Effector memory CD4-positive, alpha-beta T cell (primary cell): Measurements from ENCODE around the gene HRAS.

Experiments used
- DNase-seq, 3 donors: peaks; one replicate each; pipeline ENCODE4 v3.0.0-alpha.2; 2020
- H3K27ac ChIP-seq: 2 replicates; pipeline ENCODE4 v1.7.0; 2013; ENCODE audit warnings: mild to moderate bottlenecking, low read length, moderate library complexity; ENCODE audit not compliant: insufficient read depth, poor library complexity, severe bottlenecking
- H3K27me3 ChIP-seq: replicated peaks from 2 replicates; pipeline ENCODE4 v1.7.0; 2013; ENCODE audit warnings: mild to moderate bottlenecking, low read length; ENCODE audit not compliant: insufficient read depth, control insufficient read depth, poor library complexity, severe bottlenecking
- H3K36me3 ChIP-seq: 2 replicates; pipeline ENCODE4 v1.7.0; 2013; ENCODE audit warnings: mild to moderate bottlenecking, low read length, moderate library complexity; ENCODE audit not compliant: control insufficient read depth, insufficient read depth
- H3K4me1 ChIP-seq: 2 replicates; pipeline ENCODE4 v1.7.0; 2013; ENCODE audit warnings: low read length, mild to moderate bottlenecking; ENCODE audit not compliant: control insufficient read depth, insufficient read depth, poor library complexity, severe bottlenecking
- H3K4me3 ChIP-seq: 2 replicates; pipeline ENCODE4 v1.7.0; 2013; ENCODE audit warnings: low read length, low read depth, mild to moderate bottlenecking; ENCODE audit not compliant: insufficient read depth, poor library complexity, severe bottlenecking
- H3K9me3 ChIP-seq: 2 replicates; pipeline ENCODE4 v1.7.0; 2013; ENCODE audit warnings: mild to moderate bottlenecking, low read length, moderate library complexity; ENCODE audit not compliant: control insufficient read depth

HRAS gene

DNA sequence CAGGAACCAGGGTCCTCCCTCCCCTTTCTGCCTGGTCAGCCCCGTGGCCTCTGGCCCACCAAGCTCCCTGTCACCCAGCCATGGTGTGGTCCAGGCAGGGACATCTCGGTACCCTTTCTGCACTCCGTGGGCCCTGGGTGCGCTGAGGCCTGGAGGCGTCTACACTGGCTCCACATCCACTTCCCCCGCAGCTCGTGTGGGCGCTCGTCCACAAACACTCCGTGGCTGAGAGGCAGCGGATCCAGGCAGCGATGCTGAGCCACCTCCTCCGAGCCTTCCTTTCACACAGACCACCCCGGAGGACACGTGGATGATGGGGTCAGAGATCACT is 44.5 kb downstream of the HRAS start:
- Histone ChIP-seq H3K4me1 (no peaks in the 10 kb centered on the region), H3K9me3 (no peaks in the 10 kb centered on the region), H3K4me3 (no peak overlapping the region), H3K27ac (no peak overlapping the region), H3K36me3 (peaks cover 17% of the 10 kb centered on the region), H3K27me3 (no peaks in the 10 kb centered on the region)
- DNase-seq = no peak

DNA sequence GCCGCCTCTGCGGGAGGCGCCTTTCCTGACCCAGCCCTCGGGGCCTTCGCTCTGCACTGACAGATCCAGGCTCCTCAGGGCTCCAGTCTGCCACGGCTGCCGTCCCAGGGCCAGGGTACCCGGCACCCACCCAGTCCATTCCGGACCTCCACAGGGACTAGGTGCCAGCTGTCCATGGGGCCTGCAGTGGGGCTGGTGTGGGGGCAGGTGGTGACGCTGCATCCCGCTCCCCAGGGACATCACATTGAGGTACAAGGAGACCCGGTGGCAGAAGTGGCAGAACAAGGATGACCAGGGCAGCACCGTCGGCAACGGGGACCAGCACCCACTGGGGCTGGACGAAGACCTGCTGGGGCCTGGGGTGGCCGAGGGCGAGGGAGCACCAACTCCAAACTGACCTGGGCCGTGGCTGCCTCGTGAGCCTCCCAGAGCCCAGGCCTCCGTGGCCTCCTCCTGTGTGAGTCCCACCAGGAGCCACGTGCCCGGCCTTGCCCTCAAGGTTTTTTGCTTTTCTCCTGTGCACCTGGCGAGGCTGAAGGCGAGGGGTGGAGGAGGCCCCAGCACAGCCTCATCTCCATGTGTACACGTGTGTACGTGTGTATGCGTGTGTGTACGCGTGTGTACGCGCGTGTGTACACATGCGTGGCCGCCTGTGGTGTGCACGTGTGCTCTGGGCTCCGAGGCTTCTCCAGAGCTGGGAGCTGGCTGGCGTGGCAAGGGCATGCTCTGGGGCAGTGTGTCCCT is 45.0 kb downstream of the HRAS start:
- no peak overlapping the region for H3K4me3 ChIP-seq
- no peak overlapping the region for H3K27ac ChIP-seq
- no peaks in the 10 kb centered on the region for H3K4me1 ChIP-seq
- H3K9me3 ChIP-seq = no peaks in the 10 kb centered on the region
- no peaks in the 10 kb centered on the region for H3K27me3 ChIP-seq
- peaks cover 12% of the 10 kb centered on the region for H3K36me3 ChIP-seq
- no peak for DNase-seq

DNA sequence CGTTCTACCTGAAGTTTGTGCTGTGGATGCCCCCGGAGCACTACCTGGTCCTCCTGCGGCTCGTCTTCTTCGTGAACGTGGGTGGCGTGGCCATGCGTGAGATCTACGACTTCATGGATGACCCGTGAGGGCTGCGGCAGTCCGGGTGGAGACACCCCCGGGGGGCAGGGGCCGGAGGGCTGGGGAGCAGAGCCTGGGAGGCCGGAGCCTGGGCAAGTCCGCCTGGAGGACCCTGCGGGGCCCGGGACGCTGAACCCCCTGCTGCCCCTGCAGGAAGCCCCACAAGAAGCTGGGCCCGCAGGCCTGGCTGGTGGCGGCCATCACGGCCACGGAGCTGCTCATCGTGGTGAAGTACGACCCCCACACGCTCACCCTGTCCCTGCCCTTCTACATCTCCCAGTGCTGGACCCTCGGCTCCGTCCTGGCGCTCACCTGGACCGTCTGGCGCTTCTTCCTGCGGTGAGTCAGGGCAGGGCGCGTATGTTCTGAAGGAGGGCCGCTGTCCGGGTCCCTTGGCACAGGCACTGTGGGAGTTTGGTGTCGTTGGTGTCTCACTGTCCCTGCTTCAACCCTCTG is 45.7 kb downstream of the HRAS start:
- H3K36me3 ChIP-seq = peaks cover 6% of the 10 kb centered on the region
- DNase-seq = no peak

DNA sequence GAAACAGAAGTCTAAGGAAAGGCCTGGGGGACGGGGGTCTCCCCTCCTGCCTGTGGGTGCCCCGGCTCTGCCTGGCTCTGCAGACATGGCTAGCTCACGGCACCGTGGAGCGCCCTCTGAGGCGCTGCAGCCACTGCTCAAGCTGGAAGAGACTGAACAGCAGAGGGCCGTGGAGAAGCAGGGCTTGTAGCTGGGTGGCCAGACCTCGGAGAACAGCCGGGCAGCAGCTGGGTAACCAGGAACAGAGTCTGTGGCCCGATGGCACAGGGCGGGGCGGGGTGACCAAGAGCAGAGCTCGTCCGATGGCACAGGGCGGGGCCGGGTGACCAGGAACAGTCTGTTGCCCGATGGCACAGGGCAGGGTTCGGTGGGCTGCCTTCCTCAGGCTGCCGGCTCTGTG is 46.4 kb downstream of the HRAS start:
- Histone ChIP-seq H3K4me3 (no peak overlapping the region), H3K27ac (no peak overlapping the region), H3K4me1 (no peaks in the 10 kb centered on the region), H3K36me3 (no peaks in the 10 kb centered on the region), H3K27me3 (no peaks in the 10 kb centered on the region), H3K9me3 (no peaks in the 10 kb centered on the region)
- no peak for DNase-seq

More for the DNA sequence above, 45.7 kb downstream of the HRAS start:
- H3K27ac ChIP-seq = no peak overlapping the region
- H3K27me3 ChIP-seq = no peaks in the 10 kb centered on the region
- H3K4me1 ChIP-seq = no peaks in the 10 kb centered on the region
- no peak overlapping the region for H3K4me3 ChIP-seq
- H3K9me3 ChIP-seq = no peaks in the 10 kb centered on the region

DNA sequence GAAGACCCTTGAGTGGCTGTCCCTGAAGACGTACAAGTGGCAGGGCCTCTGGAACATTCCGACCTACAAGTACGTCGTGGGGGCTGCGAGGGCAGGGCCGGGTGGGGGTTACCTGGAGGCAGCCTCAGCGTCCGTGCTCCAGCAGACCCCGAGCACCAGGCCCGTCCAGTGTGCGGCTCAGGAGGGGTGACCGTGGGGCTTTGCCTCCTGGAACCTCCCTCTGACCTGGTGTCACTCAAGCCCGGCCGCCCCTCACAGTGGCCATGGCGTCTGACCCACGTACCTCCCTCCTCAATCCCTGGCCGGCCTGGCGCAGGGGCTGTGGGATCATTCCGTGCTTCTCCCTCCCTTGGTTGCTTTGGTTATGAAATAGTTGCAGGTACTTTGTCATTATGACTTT is 46.8 kb downstream of the HRAS start:
- no peaks in the 10 kb centered on the region for H3K9me3 ChIP-seq
- H3K36me3 ChIP-seq = no peaks in the 10 kb centered on the region

DNA sequence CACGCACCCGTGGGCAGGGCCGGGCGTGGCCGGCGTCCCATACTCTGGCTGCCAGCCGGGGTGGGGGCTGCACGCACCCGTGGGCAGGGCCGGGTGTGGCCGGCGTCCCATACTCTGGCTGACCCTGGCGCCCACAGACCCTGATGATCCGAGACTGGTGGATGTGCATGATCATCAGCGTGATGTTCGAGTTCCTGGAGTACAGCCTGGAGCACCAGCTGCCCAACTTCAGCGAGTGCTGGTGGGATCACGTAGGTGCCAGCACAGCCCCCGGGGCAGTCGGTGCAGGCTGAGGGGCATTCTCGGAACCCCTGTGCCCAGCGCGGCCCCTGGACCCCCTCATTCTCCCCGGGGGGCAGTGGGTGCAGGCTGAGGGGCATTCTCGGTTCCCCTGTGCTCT is 47.3 kb downstream of the HRAS start:
- DNase-seq = no peak
- H3K4me1 ChIP-seq = no peaks in the 10 kb centered on the region
- H3K27me3 ChIP-seq = no peaks in the 10 kb centered on the region
- no peaks in the 10 kb centered on the region for H3K36me3 ChIP-seq
- H3K4me3 ChIP-seq = no peak overlapping the region
- no peak overlapping the region for H3K27ac ChIP-seq
- no peaks in the 10 kb centered on the region for H3K9me3 ChIP-seq

More for the DNA sequence above, 46.8 kb downstream of the HRAS start:
- no peak for DNase-seq
- Histone ChIP-seq H3K27ac (no peak overlapping the region), H3K4me3 (no peak overlapping the region), H3K27me3 (no peaks in the 10 kb centered on the region), H3K4me1 (no peaks in the 10 kb centered on the region)

DNA sequence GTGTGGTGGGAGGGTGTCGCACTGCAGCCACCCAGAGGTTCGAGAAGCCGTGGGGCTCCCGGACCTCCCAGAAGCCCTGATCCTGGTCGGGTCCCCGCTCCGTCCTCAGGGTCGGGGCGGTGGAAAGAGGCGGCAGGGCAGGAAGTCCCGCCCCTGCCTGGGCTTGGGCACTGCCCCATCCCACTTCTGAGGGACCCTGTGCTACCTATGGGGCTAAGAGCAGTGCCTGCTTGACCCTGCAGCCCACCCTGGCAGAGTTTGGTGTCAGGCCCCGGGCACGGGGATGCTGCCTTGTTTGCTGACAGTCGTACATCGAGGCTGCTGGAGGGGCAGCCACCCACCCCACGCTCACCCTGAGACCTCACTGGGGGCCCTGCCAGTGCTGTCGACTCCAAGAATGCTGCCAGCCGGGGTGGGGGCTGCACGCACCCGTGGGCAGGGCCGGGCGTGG is 47.8 kb downstream of the HRAS start:
- Histone ChIP-seq H3K27ac (no peak overlapping the region), H3K27me3 (no peaks in the 10 kb centered on the region), H3K36me3 (no peaks in the 10 kb centered on the region), H3K9me3 (no peaks in the 10 kb centered on the region), H3K4me1 (no peaks in the 10 kb centered on the region), H3K4me3 (no peak overlapping the region)
- DNase-seq = no peak

DNA sequence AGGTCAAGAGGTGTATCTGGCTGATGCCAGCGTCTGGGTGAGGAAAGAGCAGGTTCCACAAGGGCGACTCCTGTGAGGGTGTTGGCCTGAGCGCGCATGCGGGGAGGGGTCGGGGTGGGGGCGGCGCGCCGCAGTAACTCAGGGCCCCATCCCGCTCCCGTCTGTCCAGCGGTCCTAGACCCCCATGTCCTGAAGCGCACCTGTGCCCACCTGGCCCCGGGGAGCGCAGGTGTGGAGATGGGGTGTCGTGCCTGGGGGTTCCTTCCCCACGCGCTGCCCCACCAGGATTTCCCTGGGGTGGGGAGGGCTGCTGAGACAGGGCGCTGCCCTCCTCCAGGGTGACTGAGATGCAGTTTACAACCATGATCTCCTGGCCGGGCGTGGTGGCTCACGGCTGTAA is 49.2 kb downstream of the HRAS start:
- Histone ChIP-seq H3K9me3 (no peaks in the 10 kb centered on the region), H3K27me3 (no peaks in the 10 kb centered on the region), H3K4me1 (no peaks in the 10 kb centered on the region), H3K36me3 (no peaks in the 10 kb centered on the region), H3K27ac (no peak overlapping the region), H3K4me3 (no peak overlapping the region)
- DNase-seq = no peak

DNA sequence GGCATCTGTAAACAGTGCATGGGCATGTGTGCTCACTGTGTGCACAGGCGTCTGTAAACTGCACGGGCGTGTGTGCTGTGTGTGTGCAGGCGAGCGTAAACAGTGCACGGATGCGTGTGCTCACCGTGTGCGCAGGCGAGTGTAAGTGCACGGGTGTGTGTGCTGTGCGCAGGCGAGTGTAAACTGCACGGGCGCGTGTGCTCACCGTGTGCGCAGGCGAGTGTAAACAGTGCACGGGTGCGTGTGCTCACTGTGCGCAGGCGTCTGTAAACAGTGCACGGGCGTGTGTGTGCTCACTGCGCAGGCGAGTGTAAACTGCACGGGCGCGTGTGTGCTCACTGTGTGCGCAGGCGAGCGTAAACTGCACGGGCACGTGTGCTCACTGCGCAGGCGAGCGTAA is 50.8 kb downstream of the HRAS start:
- H3K9me3 ChIP-seq = no peaks in the 10 kb centered on the region
- DNase-seq = no peak
- H3K27ac ChIP-seq = no peak overlapping the region
- H3K27me3 ChIP-seq = no peaks in the 10 kb centered on the region
- no peaks in the 10 kb centered on the region for H3K36me3 ChIP-seq
- no peak overlapping the region for H3K4me3 ChIP-seq
- no peaks in the 10 kb centered on the region for H3K4me1 ChIP-seq
